CD8-positive, alpha-beta memory T cell (primary cell): ENCODE measurements around the gene LTBP1. TPM values are rescaled to one million over a fixed set of nuclear protein-coding genes. Genes with fewer than 3 reads are reported as not detected.

Experiments
- CTCF ChIA-PET: fragments of 350-600 bp; sonication (Branson Sonifier 250); formaldehyde crosslinking; loops from one replicate; lab custom pipeline; 2021; ENCODE audit warnings: antibody characterized with exemption; lab: Charles Lee
- POLR2A ChIA-PET: fragments of 350-600 bp; sonication (Branson Sonifier 250); formaldehyde crosslinking; loops from one replicate; lab custom pipeline; 2021; ENCODE audit warnings: antibody characterized with exemption; lab: Charles Lee
- DNase-seq, 5 donors: peaks; one replicate each; pipeline versions ENCODE4 v3.0.0 to v3.0.0-alpha.2; 2020 to 2022; ENCODE audit warnings: mixed read lengths in 1 of 5
- H3K27ac ChIP-seq: one replicate; pipeline ENCODE4 v1.7.0; 2013; ENCODE audit warnings: low read depth, mild to moderate bottlenecking, low read length, moderate library complexity
- H3K27me3 ChIP-seq: 2 replicates; pipeline ENCODE4 v1.7.0; 2013; ENCODE audit warnings: low read length, mild to moderate bottlenecking; ENCODE audit not compliant: insufficient read depth, poor library complexity, severe bottlenecking
- H3K36me3 ChIP-seq: 2 replicates; pipeline ENCODE4 v1.7.0; 2013; ENCODE audit warnings: mild to moderate bottlenecking, low read length, moderate library complexity; ENCODE audit not compliant: insufficient read depth
- H3K4me1 ChIP-seq: 2 replicates; pipeline ENCODE4 v1.7.0; 2013; ENCODE audit warnings: mild to moderate bottlenecking, low read length, moderate library complexity; ENCODE audit not compliant: insufficient read depth
- H3K4me3 ChIP-seq: 2 replicates; pipeline ENCODE4 v1.7.0; 2013; ENCODE audit warnings: mild to moderate bottlenecking, low read length
- H3K9me3 ChIP-seq: 2 replicates; pipeline ENCODE4 v1.7.0; 2013; ENCODE audit warnings: mild to moderate bottlenecking, low read length
- H3K27ac Mint-ChIP-seq, 8 donors: one replicate each; pipeline ENCODE4 v1.8.0; 2020 to 2021; ENCODE audit warnings: mixed read lengths in 8 of 8, mild to moderate bottlenecking in 6 of 8, inconsistent platforms in 3 of 8, moderate library complexity in 3 of 8
- H3K27me3 Mint-ChIP-seq, 2 donors: one replicate each; pipeline ENCODE4 v1.8.0; 2020 to 2021; ENCODE audit warnings: mixed read lengths in 2 of 2, mild to moderate bottlenecking in 1 of 2, moderate library complexity in 1 of 2
- H3K36me3 Mint-ChIP-seq, 3 donors: one replicate each; pipeline ENCODE4 v1.8.0; 2020 to 2021; ENCODE audit warnings: mixed read lengths in 3 of 3, inconsistent platforms in 1 of 3, mild to moderate bottlenecking in 1 of 3
- H3K4me1 Mint-ChIP-seq, 3 donors: one replicate each; pipeline ENCODE4 v1.8.0; 2020 to 2021; ENCODE audit warnings: mixed read lengths in 3 of 3, inconsistent platforms in 1 of 3, mild to moderate bottlenecking in 1 of 3
- H3K4me3 Mint-ChIP-seq, 7 donors: one replicate each; pipeline ENCODE4 v1.8.0; 2020 to 2021; ENCODE audit warnings: mixed read lengths in 7 of 7, mild to moderate bottlenecking in 6 of 7, moderate library complexity in 4 of 7, inconsistent platforms in 2 of 7
- H3K9me3 Mint-ChIP-seq, 5 donors: one replicate each; pipeline ENCODE4 v1.8.0; 2020 to 2022; ENCODE audit warnings: mixed read lengths in 5 of 5, mild to moderate bottlenecking in 3 of 5, moderate library complexity in 2 of 5, inconsistent platforms in 1 of 5
- polyA plus RNA-seq: library from polyadenylated mRNA; unstranded; fragments of 300-500 nt; fragmentation: Illumina TruSeq; gene quantifications from one replicate; pipeline ENCODE4 v1.2.3, GENCODE V29; 2021
- total RNA-seq, 2 experiments: library from RNA; stranded (reverse); gene quantifications; one replicate each; pipeline ENCODE4 v1.2.3, GENCODE V29; 2021

Gene LTBP1
- total and polyA plus RNA-seq, 3 experiments from 2014 or later, result not detected

GRCh38 chr2:32937602-32938448, 8.9 kb upstream of the LTBP1 start:
- H3K27me3 ChIP-seq, result no peaks in the 10 kb centered on the region
- Mint-ChIP-seq H3K9me3 (no peaks in the 10 kb centered on the region), H3K4me3 (no peak overlapping the region), H3K27ac (no peak overlapping the region), H3K27me3 (peaks cover 9 to 45% of the 10 kb centered on the region in 2 donors), H3K4me1 (no peaks in the 10 kb centered on the region), H3K36me3 (no peaks in the 10 kb centered on the region)
- no peak overlapping the region for H3K4me3 ChIP-seq
- CTCF ChIA-PET, result no interaction called here
- no peak overlapping the region for H3K27ac ChIP-seq
- no peaks in the 10 kb centered on the region for H3K36me3 ChIP-seq
- no peaks in the 10 kb centered on the region for H3K9me3 ChIP-seq
- no peaks in the 10 kb centered on the region for H3K4me1 ChIP-seq
- POLR2A ChIA-PET, result no interaction called here
- no peak for DNase-seq

- DNase-seq, result no peak
- Mint-ChIP-seq H3K4me3 (no peak overlapping the region), H3K9me3 (no peaks in the 10 kb centered on the region), H3K27me3 (peaks cover 8 to 43% of the 10 kb centered on the region in 2 donors), H3K36me3 (no peaks in the 10 kb centered on the region), H3K27ac (no peak overlapping the region), H3K4me1 (no peaks in the 10 kb centered on the region)
- H3K4me1 ChIP-seq, result no peaks in the 10 kb centered on the region
- H3K9me3 ChIP-seq, result no peaks in the 10 kb centered on the region
- H3K4me3 ChIP-seq, result no peak overlapping the region
- no peaks in the 10 kb centered on the region for H3K36me3 ChIP-seq
- no peak overlapping the region for H3K27ac ChIP-seq
- no peaks in the 10 kb centered on the region for H3K27me3 ChIP-seq
- CTCF ChIA-PET, result no interaction called here
- POLR2A ChIA-PET, result no interaction called here
Observed at GRCh38 chr2:32938934-32939333, 7.8 kb upstream of the LTBP1 start.

- Histone ChIP-seq H3K27ac (no peak overlapping the region), H3K36me3 (no peaks in the 10 kb centered on the region), H3K4me1 (no peaks in the 10 kb centered on the region), H3K4me3 (no peak overlapping the region), H3K9me3 (no peaks in the 10 kb centered on the region), H3K27me3 (no peaks in the 10 kb centered on the region)
- ChIA-PET CTCF (no interaction called here), POLR2A (no interaction called here)
- Mint-ChIP-seq H3K4me3 (no peak overlapping the region), H3K4me1 (no peaks in the 10 kb centered on the region), H3K36me3 (peaks cover 0 to 3% (median 0%) of the 10 kb centered on the region in 3 donors), H3K27me3 (peaks cover 8 to 45% of the 10 kb centered on the region in 2 donors), H3K9me3 (no peaks in the 10 kb centered on the region), H3K27ac (no peak overlapping the region)
- no peak for DNase-seq
Observed at GRCh38 chr2:32940316-32940997, 6.3 kb upstream of the LTBP1 start.

- Histone ChIP-seq H3K9me3 (no peaks in the 10 kb centered on the region), H3K4me1 (no peaks in the 10 kb centered on the region), H3K36me3 (no peaks in the 10 kb centered on the region), H3K27ac (no peak overlapping the region), H3K4me3 (no peak overlapping the region), H3K27me3 (no peaks in the 10 kb centered on the region)
- H3K9me3 Mint-ChIP-seq, result no peaks in the 10 kb centered on the region
- peaks cover 2 to 37% of the 10 kb centered on the region in 2 donors for H3K27me3 Mint-ChIP-seq
- peaks cover 0 to 3% (median 0%) of the 10 kb centered on the region in 3 donors for H3K36me3 Mint-ChIP-seq
- ChIA-PET CTCF (no interaction called here), POLR2A (no interaction called here)
- DNase-seq, result no peak
- H3K4me3 Mint-ChIP-seq, result no peak overlapping the region
- no peak overlapping the region for H3K27ac Mint-ChIP-seq
- H3K4me1 Mint-ChIP-seq, result no peaks in the 10 kb centered on the region
Observed at GRCh38 chr2:32941944-32942690, 4.6 kb upstream of the LTBP1 start.

GRCh38 chr2:32942793-32943485, 3.8 kb upstream of the LTBP1 start:
- Mint-ChIP-seq H3K27ac (no peak overlapping the region), H3K27me3 (peaks cover 3 to 32% of the 10 kb centered on the region in 2 donors), H3K4me1 (peaks cover 0 to 2% (median 1%) of the 10 kb centered on the region in 3 donors), H3K9me3 (no peaks in the 10 kb centered on the region), H3K4me3 (no peak overlapping the region), H3K36me3 (peaks cover 0 to 3% (median 0%) of the 10 kb centered on the region in 3 donors)
- no peak for DNase-seq
- Histone ChIP-seq H3K9me3 (no peaks in the 10 kb centered on the region), H3K4me3 (no peak overlapping the region), H3K36me3 (no peaks in the 10 kb centered on the region), H3K27me3 (peaks cover under 1% of the 10 kb centered on the region), H3K27ac (no peak overlapping the region), H3K4me1 (no peaks in the 10 kb centered on the region)
- POLR2A ChIA-PET, result no interaction called here
- CTCF ChIA-PET, result no interaction called here

GRCh38 chr2:32945286-32945685, 1.5 kb upstream of the LTBP1 start:
- Mint-ChIP-seq H3K36me3 (peaks cover 0 to 3% (median 0%) of the 10 kb centered on the region in 3 donors), H3K9me3 (no peaks in the 10 kb centered on the region), H3K4me1 (peaks cover 4 to 8% (median 7%) of the 10 kb centered on the region in 3 donors), H3K27ac (no peak overlapping the region), H3K27me3 (peaks cover 12 to 44% of the 10 kb centered on the region in 2 donors), H3K4me3 (peak overlapping the region in 4 of 7 donors; percentile 7 to 21 (median 17))
- ChIA-PET POLR2A (no interaction called here), CTCF (interaction anchor here (0.8 kb wide), 1 partner anchor 34 kb away, joined by 3 read pairs; no protein-coding TSS in a partner anchor)
- Histone ChIP-seq H3K4me3 (no peak overlapping the region), H3K9me3 (no peaks in the 10 kb centered on the region), H3K27me3 (peaks cover 9% of the 10 kb centered on the region), H3K4me1 (no peaks in the 10 kb centered on the region), H3K36me3 (no peaks in the 10 kb centered on the region), H3K27ac (no peak overlapping the region)
- DNase-seq, result no peak

GRCh38 chr2:32947076-32947483, 327 bp downstream of the LTBP1 start:
- Histone ChIP-seq H3K27ac (no peak overlapping the region), H3K9me3 (no peaks in the 10 kb centered on the region), H3K36me3 (no peaks in the 10 kb centered on the region), H3K4me1 (no peaks in the 10 kb centered on the region), H3K4me3 (no peak overlapping the region), H3K27me3 (peaks cover 9% of the 10 kb centered on the region)
- DNase-seq, result no peak
- CTCF ChIA-PET, result no interaction called here
- Mint-ChIP-seq H3K27ac (no peak overlapping the region), H3K4me1 (peaks cover 4 to 12% (median 8%) of the 10 kb centered on the region in 3 donors), H3K36me3 (peaks cover 0 to 3% (median 0%) of the 10 kb centered on the region in 3 donors), H3K9me3 (no peaks in the 10 kb centered on the region), H3K4me3 (peak overlapping the region in 1 of 7 donors; percentile 90), H3K27me3 (peaks cover 12 to 51% of the 10 kb centered on the region in 2 donors)
- POLR2A ChIA-PET, result no interaction called here
